ENCODE results near the gene PHLDA1. TPM values are rescaled to one million over a fixed set of nuclear protein-coding genes. Genes with fewer than 3 reads are reported as not detected.

PHLDA1 gene
- 10 to 100 TPM; 23.3 to 51.9 TPM for total RNA-seq

- ATAC-seq (replicated peaks): peak; percentile 82
- Mint-ChIP-seq H3K4me3 (peak within 1 kb of the TSS; percentile 90), H3K4me1 (peaks cover 23% of the 10 kb centered on the region), H3K27me3 (no peaks in the 10 kb centered on the region), H3K36me3 (ENCODE audit: low read depth) (peaks cover 61% of the 10 kb centered on the region), H3K9me3 (no peaks in the 10 kb centered on the region), H3K27ac (peak within 1 kb of the TSS; percentile 96)
Measured at GRCh38 chr12:76031414-76032042, at the start of gene PHLDA1. Gene PHLDA1, minus strand, starts transcription at chr12:76031776.

DNA sequence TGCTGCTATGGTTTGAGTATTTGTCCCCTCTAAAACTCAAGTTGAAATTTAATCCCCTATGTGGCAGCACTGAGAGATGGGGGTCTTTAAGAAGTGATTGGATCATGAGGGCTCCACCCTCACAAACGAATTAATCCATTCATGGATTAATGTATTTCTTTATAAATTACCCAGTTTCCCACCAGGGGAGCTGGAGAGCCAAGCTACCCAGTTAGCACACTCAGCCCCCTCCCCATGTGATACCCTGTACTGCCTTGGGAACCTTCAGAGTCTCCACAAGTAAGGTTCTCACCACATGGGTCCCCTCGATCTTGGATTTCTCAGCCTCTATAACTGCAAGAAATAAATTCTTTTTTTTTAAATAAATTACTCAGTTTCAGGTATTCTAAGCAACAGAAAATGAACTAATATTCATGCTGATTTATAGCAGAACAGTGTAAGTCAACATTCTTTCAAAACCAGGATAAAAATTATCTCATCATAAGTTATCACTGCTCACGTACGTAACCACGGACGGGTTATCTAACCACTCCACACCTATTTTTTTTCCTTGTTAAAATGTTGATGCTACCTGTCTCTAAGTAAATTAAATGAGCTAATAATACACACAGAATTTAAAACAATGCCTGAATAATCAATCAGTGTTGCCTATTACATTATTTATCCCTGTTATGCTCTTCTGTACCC, 49.3 kb upstream of the PHLDA1 start:
- H3K4me3 Mint-ChIP-seq: peak overlapping the region; percentile 97
- peaks cover 94% of the 10 kb centered on the region for H3K36me3 Mint-ChIP-seq (ENCODE audit: low read depth)
- H3K27ac Mint-ChIP-seq: peak overlapping the region; percentile 21
- no peaks in the 10 kb centered on the region for H3K9me3 Mint-ChIP-seq
- no peaks in the 10 kb centered on the region for H3K27me3 Mint-ChIP-seq
- H3K4me1 Mint-ChIP-seq: peaks cover 40% of the 10 kb centered on the region
- ATAC-seq (replicated peaks): no peak

- peaks cover 94% of the 10 kb centered on the region for H3K36me3 Mint-ChIP-seq (ENCODE audit: low read depth)
- no peak for ATAC-seq (replicated peaks)
- H3K4me1 Mint-ChIP-seq: peaks cover 33% of the 10 kb centered on the region
- H3K9me3 Mint-ChIP-seq: no peaks in the 10 kb centered on the region
- no peaks in the 10 kb centered on the region for H3K27me3 Mint-ChIP-seq
- H3K4me3 Mint-ChIP-seq: peak overlapping the region; percentile 97
- peak overlapping the region; percentile 21 for H3K27ac Mint-ChIP-seq
Measured at GRCh38 chr12:76080017-76080728, 48.6 kb upstream of the PHLDA1 start.

DNA sequence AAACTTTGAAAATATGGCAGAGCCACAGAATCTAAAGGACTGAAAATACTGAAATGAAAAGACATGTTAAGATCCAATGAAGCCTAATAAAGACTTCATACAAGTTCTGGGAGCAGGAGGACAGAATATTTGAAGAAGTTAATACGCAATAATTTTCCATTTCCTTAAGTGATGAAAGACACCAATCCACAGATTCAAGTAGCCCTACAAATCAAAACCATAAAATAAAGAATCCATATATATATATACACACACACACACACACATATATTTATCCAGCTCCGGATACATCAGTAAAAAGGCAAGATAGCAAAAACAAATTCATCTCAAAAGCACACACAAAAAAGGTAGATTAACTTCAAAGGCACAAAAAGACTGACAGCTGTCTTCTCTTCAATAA, 47.2 kb upstream of the PHLDA1 start:
- Mint-ChIP-seq H3K27me3 (no peaks in the 10 kb centered on the region), H3K4me1 (peaks cover 39% of the 10 kb centered on the region), H3K4me3 (peak overlapping the region; percentile 97), H3K27ac (peak overlapping the region; percentile 54), H3K36me3 (ENCODE audit: low read depth) (peaks cover 94% of the 10 kb centered on the region), H3K9me3 (no peaks in the 10 kb centered on the region)
- ATAC-seq (replicated peaks): no peak

DNA sequence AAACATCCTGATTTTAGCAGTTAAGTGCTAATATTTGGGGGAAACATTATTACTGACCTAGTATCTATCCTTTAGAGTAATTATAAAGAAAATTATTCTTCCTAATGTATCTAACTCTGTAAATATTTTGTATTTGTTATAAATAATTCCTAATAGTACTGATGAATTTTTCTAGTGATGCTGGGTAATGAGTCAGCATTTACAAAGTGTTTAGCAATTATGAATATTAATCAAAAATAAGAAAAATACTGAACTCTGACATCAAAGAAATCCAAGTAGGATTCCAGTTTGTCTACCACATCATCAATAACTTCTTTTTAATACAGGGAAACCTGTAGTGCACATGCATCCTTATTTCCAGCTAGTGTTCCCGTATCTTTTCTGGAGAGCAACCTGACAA, 43.9 kb upstream of the PHLDA1 start:
- peak overlapping the region; percentile 50 for H3K27ac Mint-ChIP-seq
- no peak overlapping the region for H3K4me3 Mint-ChIP-seq
- no peak for ATAC-seq (replicated peaks)

GRCh38 chr12:76074701-76075336, 43.2 kb upstream of the PHLDA1 start:
- Mint-ChIP-seq H3K27me3 (no peaks in the 10 kb centered on the region), H3K4me3 (no peak overlapping the region), H3K27ac (no peak overlapping the region), H3K36me3 (ENCODE audit: low read depth) (peaks cover 94% of the 10 kb centered on the region), H3K9me3 (peaks cover 3% of the 10 kb centered on the region), H3K4me1 (peaks cover 42% of the 10 kb centered on the region)
- peak; percentile 40 for ATAC-seq (replicated peaks)

More for the DNA sequence above, 43.9 kb upstream of the PHLDA1 start:
- H3K9me3 Mint-ChIP-seq: peaks cover 3% of the 10 kb centered on the region
- peaks cover 46% of the 10 kb centered on the region for H3K4me1 Mint-ChIP-seq
- peaks cover 94% of the 10 kb centered on the region for H3K36me3 Mint-ChIP-seq (ENCODE audit: low read depth)
- no peaks in the 10 kb centered on the region for H3K27me3 Mint-ChIP-seq

DNA sequence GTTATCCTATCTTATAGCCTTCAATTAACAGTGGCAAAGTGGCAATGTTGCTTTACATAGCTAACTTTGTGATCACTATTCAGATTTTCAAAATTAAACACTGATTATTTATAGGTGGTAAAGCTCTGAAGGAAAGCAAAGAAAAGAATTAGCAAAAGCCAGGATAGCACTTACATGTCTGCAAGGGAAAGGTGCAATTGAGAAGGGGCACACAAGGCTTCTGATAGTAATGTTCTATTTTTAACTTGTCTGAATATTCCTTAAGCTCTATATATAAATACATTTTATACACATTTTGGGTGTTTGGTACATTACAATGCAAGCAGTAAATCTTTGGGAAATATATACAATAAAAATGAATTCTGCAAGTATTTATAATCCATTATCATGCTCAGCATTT, 42.0 kb upstream of the PHLDA1 start:
- no peak overlapping the region for H3K4me3 Mint-ChIP-seq
- H3K9me3 Mint-ChIP-seq: peaks cover 3% of the 10 kb centered on the region
- no peak for ATAC-seq (replicated peaks)
- peaks cover 39% of the 10 kb centered on the region for H3K4me1 Mint-ChIP-seq
- H3K27ac Mint-ChIP-seq: peak overlapping the region; percentile 42
- no peaks in the 10 kb centered on the region for H3K27me3 Mint-ChIP-seq
- peaks cover 94% of the 10 kb centered on the region for H3K36me3 Mint-ChIP-seq (ENCODE audit: low read depth)

GRCh38 chr12:76072568-76072967, 41.0 kb upstream of the PHLDA1 start:
- Mint-ChIP-seq H3K4me1 (peaks cover 38% of the 10 kb centered on the region), H3K4me3 (no peak overlapping the region), H3K36me3 (ENCODE audit: low read depth) (peaks cover 94% of the 10 kb centered on the region), H3K27ac (no peak overlapping the region), H3K9me3 (peaks cover 3% of the 10 kb centered on the region), H3K27me3 (no peaks in the 10 kb centered on the region)
- ATAC-seq (replicated peaks): no peak

DNA sequence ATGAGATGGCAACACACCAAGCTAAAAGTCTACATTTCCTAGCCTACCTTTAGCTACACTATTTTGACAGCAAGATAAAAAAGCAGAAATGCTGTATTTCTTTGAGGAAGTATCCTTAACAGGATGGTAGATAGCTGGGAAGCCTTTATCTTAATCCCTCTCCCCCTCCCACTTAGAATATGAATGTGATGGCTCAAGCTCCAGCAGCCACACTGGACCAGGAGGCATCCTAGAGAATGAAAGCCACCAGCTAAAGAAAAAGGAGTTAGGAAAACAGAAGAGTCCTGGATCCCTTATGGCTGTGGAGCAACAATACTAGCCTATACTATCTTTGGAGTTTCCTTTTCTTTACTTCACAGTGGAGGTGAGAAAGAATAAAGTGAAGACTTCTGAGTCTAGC, 37.8 kb upstream of the PHLDA1 start:
- no peaks in the 10 kb centered on the region for H3K27me3 Mint-ChIP-seq
- no peak overlapping the region for H3K27ac Mint-ChIP-seq
- peaks cover 45% of the 10 kb centered on the region for H3K4me1 Mint-ChIP-seq
- H3K36me3 Mint-ChIP-seq (ENCODE audit: low read depth): peaks cover 100% of the 10 kb centered on the region
- peaks cover 7% of the 10 kb centered on the region for H3K9me3 Mint-ChIP-seq
- peak overlapping the region; percentile 15 for H3K4me3 Mint-ChIP-seq
- no peak for ATAC-seq (replicated peaks)

- Mint-ChIP-seq H3K36me3 (ENCODE audit: low read depth) (peaks cover 100% of the 10 kb centered on the region), H3K4me1 (peaks cover 34% of the 10 kb centered on the region), H3K4me3 (no peak overlapping the region), H3K9me3 (peaks cover 4% of the 10 kb centered on the region), H3K27me3 (no peaks in the 10 kb centered on the region), H3K27ac (no peak overlapping the region)
- no peak for ATAC-seq (replicated peaks)
Measured at GRCh38 chr12:76065917-76066316, 34.3 kb upstream of the PHLDA1 start.

GRCh38 chr12:76064904-76065303, 33.3 kb upstream of the PHLDA1 start:
- Mint-ChIP-seq H3K27me3 (no peaks in the 10 kb centered on the region), H3K4me3 (no peak overlapping the region), H3K4me1 (peaks cover 34% of the 10 kb centered on the region), H3K9me3 (peaks cover 4% of the 10 kb centered on the region), H3K27ac (no peak overlapping the region), H3K36me3 (ENCODE audit: low read depth) (peaks cover 100% of the 10 kb centered on the region)
- ATAC-seq (replicated peaks): no peak

GRCh38 chr12:76060111-76060510, 28.5 kb upstream of the PHLDA1 start:
- Mint-ChIP-seq H3K27ac (peak overlapping the region; percentile 67), H3K4me1 (peaks cover 18% of the 10 kb centered on the region), H3K9me3 (peaks cover 1% of the 10 kb centered on the region), H3K4me3 (no peak overlapping the region), H3K27me3 (no peaks in the 10 kb centered on the region), H3K36me3 (ENCODE audit: low read depth) (peaks cover 100% of the 10 kb centered on the region)
- no peak for ATAC-seq (replicated peaks)

DNA sequence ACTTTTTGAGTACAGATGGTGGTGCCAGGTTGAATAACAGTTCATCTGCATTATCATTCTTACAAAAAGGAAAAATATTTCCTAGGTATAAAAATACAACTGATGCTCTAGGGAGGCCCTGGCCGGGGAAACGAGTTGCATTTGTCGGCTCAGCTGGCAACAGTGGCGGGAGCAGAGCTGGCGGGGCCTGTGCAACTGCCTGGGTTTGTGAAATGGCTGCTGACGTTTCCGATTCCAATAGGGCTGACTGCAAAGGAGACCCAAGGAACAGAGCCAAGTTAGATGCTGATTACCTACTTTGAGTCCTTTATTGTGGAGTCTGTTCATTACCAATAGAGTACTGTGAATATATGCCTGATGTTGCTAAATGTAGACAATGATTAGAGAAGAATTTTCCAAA, 25.8 kb upstream of the PHLDA1 start:
- peaks cover 100% of the 10 kb centered on the region for H3K36me3 Mint-ChIP-seq (ENCODE audit: low read depth)
- H3K4me3 Mint-ChIP-seq: no peak overlapping the region
- no peaks in the 10 kb centered on the region for H3K27me3 Mint-ChIP-seq
- H3K4me1 Mint-ChIP-seq: peaks cover 11% of the 10 kb centered on the region
- ATAC-seq (replicated peaks): no peak
- H3K27ac Mint-ChIP-seq: no peak overlapping the region
- no peaks in the 10 kb centered on the region for H3K9me3 Mint-ChIP-seq

DNA sequence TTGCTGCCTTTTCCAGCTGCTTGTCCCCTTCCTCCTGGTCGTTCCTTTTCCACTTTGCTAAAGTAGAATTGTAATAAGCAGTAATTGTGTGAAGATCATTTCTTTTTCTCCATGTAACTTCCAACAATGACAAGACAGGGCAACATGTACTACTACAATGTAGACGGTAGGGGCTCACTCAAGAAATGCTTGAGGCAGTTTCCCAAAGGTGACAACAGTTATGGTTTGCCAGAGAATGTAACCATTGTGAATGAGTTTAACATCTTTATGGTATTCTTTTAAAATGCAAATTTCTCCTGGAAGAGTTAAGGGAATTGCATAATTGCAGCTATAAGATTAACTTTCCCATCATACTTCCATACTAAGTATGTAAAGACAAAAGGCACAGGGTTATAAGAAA, 23.8 kb upstream of the PHLDA1 start:
- ATAC-seq (replicated peaks): no peak
- Mint-ChIP-seq H3K27ac (no peak overlapping the region), H3K9me3 (no peaks in the 10 kb centered on the region), H3K4me3 (no peak overlapping the region), H3K36me3 (ENCODE audit: low read depth) (peaks cover 100% of the 10 kb centered on the region), H3K4me1 (peaks cover 6% of the 10 kb centered on the region), H3K27me3 (no peaks in the 10 kb centered on the region)
